CD14-positive monocyte (primary cell): ENCODE data around the gene TGFA. TPM values are rescaled to one million over a fixed set of nuclear protein-coding genes. Genes with fewer than 3 reads are reported as not detected.

Source experiments
- DNase-seq, 3 donors: peaks; one replicate each; pipeline ENCODE4 v3.0.0-alpha.2; 2011 to 2022
- H2AFZ ChIP-seq: 2 replicates; pipeline ENCODE4 v1.6.0; 2012; ENCODE audit warnings: mild to moderate bottlenecking, low read depth, low read length, inconsistent platforms; ENCODE audit not compliant: insufficient read depth, poor library complexity, severe bottlenecking
- H3K27ac ChIP-seq, 2 donors: 1 replicate in 1 of 2; 2 replicates in 1 of 2; pipeline ENCODE4 v1.5.1; 2012 to 2013; ENCODE audit warnings: low read length in 2 of 2, control low read depth in 1 of 2, inconsistent platforms in 1 of 2, low read depth in 1 of 2, mild to moderate bottlenecking in 1 of 2
- H3K27me3 ChIP-seq, 2 donors: one replicate each; pipeline versions ENCODE4 v1.6.0 to v1.6.1; 2011 to 2013; ENCODE audit warnings: low read length in 2 of 2; ENCODE audit not compliant: control insufficient read depth in 2 of 2, insufficient read depth in 2 of 2
- H3K36me3 ChIP-seq, 2 donors: replicated peaks in 1 of 2; 1 replicate in 1 of 2; 2 replicates in 1 of 2; pipeline versions ENCODE4 v1.5.1 to v1.6.1; 2012 to 2013; ENCODE audit warnings: low read length in 2 of 2, control low read depth in 1 of 2, inconsistent platforms in 1 of 2, mild to moderate bottlenecking in 1 of 2; ENCODE audit not compliant: insufficient read depth in 2 of 2, control insufficient read depth in 1 of 2
- H3K4me1 ChIP-seq, 2 donors: 1 replicate in 1 of 2; 2 replicates in 1 of 2; pipeline versions ENCODE4 v1.5.1 to v1.6.1; 2012 to 2013; ENCODE audit warnings: low read length in 2 of 2, control low read depth in 1 of 2, inconsistent platforms in 1 of 2, mild to moderate bottlenecking in 1 of 2, moderate library complexity in 1 of 2; ENCODE audit not compliant: insufficient read depth in 2 of 2, control insufficient read depth in 1 of 2
- H3K4me2 ChIP-seq: replicated peaks from 2 replicates; pipeline ENCODE3; 2012; ENCODE audit warnings: low read length, moderate library complexity, mild to moderate bottlenecking; ENCODE audit not compliant: poor library complexity, severe bottlenecking; ENCODE audit errors: extremely low read depth
- H3K4me3 ChIP-seq, 3 experiments: fragments of 200-600 bp in 1 of 3; sonication (generic) in 1 of 3; replicated peaks in 1 of 3; 1 replicate in 2 of 3; 2 replicates in 1 of 3; pipeline ENCODE4 v1.5.1; 2011 to 2013; ENCODE audit warnings: low read length in 3 of 3, mild to moderate bottlenecking in 3 of 3, control low read depth in 2 of 3, low read depth in 2 of 3, inconsistent platforms in 1 of 3, moderate library complexity in 1 of 3
- H3K79me2 ChIP-seq: 2 replicates; pipeline ENCODE4 v1.6.0; 2012; ENCODE audit warnings: mild to moderate bottlenecking, control low read depth, inconsistent platforms, low read length, moderate library complexity; ENCODE audit not compliant: insufficient read depth
- H3K9ac ChIP-seq: 2 replicates; pipeline ENCODE4 v1.6.0; 2017; ENCODE audit warnings: low read length, mild to moderate bottlenecking; ENCODE audit not compliant: insufficient read depth, poor library complexity, severe bottlenecking
- H3K9me3 ChIP-seq, 2 donors: replicated peaks in 1 of 2; 1 replicate in 1 of 2; 2 replicates in 1 of 2; pipeline versions ENCODE4 v1.5.1 to v1.6.1; 2012 to 2013; ENCODE audit warnings: low read length in 2 of 2, control low read depth in 1 of 2; ENCODE audit not compliant: control insufficient read depth in 1 of 2, insufficient read depth in 1 of 2
- H4K20me1 ChIP-seq: 2 replicates; pipeline ENCODE4 v1.6.0; 2012; ENCODE audit warnings: mild to moderate bottlenecking, low read length, control low read depth, moderate library complexity; ENCODE audit not compliant: insufficient read depth
- H3K27ac Mint-ChIP-seq, 7 donors: one replicate each; pipeline ENCODE4 v1.8.0; 2020; ENCODE audit warnings: mild to moderate bottlenecking in 7 of 7, mixed read lengths in 7 of 7, moderate library complexity in 6 of 7, inconsistent platforms in 2 of 7
- H3K27me3 Mint-ChIP-seq, 3 donors: one replicate each; pipeline ENCODE4 v1.8.0; 2021 to 2022; ENCODE audit warnings: low read depth in 3 of 3, mild to moderate bottlenecking in 3 of 3, mixed read lengths in 3 of 3, moderate library complexity in 3 of 3, inconsistent platforms in 1 of 3
- H3K36me3 Mint-ChIP-seq, 2 donors: one replicate each; pipeline ENCODE4 v1.8.0; 2020; ENCODE audit warnings: mixed read lengths in 2 of 2, inconsistent platforms in 1 of 2, mild to moderate bottlenecking in 1 of 2
- H3K4me1 Mint-ChIP-seq: one replicate; pipeline ENCODE4 v1.8.0; 2020; ENCODE audit warnings: mild to moderate bottlenecking, mixed read lengths
- H3K4me3 Mint-ChIP-seq, 2 donors: one replicate each; pipeline ENCODE4 v1.8.0; 2020; ENCODE audit warnings: mild to moderate bottlenecking in 2 of 2, mixed read lengths in 2 of 2, moderate library complexity in 1 of 2
- H3K9me3 Mint-ChIP-seq, 7 donors: one replicate each; pipeline ENCODE4 v1.8.0; 2020 to 2022; ENCODE audit warnings: mixed read lengths in 7 of 7, mild to moderate bottlenecking in 6 of 7, moderate library complexity in 6 of 7, inconsistent platforms in 2 of 7
- WGBS: methylation state at CpG from one replicate; pipeline ENCODE4 v1.1.5; 2013; ENCODE audit warnings: missing lambda C conversion rate; ENCODE audit not compliant: insufficient coverage; 5-methylcytosine and 5-hydroxymethylcytosine counted together
- intact Hi-C, 2 donors: fragments of 100-400 bp; cut with micrococcal nuclease; formaldehyde crosslinking; loops; one replicate each; pipeline versions ENCODE4 v1.15.0 to v1.15.1; 2023
- polyA plus RNA-seq, 3 donors: library from polyadenylated mRNA; depleted of rRNA in 1 of 3; unstranded in 2 of 3; stranded (reverse) in 1 of 3; fragments of 300-500 nt in 2 of 3; fragments of >200 nt in 1 of 3; fragmentation: Illumina TruSeq in 2 of 3; gene quantifications; 1 replicate in 2 of 3; 2 replicates in 1 of 3; pipeline ENCODE4 v1.2.3, GENCODE V29; 2012 to 2021
- TF ChIP-seq, protein P1 (sequence below): fragments of 200-600 bp; IDR thresholded peaks from one replicate; pipeline ENCODE4 v1.8.0; 2022; ENCODE audit warnings: antibody characterized with exemption, mild to moderate bottlenecking

Gene TGFA
- polyA plus RNA-seq, 3 donors = 1.7 to 2.5 (median 1.7) TPM

DNA sequence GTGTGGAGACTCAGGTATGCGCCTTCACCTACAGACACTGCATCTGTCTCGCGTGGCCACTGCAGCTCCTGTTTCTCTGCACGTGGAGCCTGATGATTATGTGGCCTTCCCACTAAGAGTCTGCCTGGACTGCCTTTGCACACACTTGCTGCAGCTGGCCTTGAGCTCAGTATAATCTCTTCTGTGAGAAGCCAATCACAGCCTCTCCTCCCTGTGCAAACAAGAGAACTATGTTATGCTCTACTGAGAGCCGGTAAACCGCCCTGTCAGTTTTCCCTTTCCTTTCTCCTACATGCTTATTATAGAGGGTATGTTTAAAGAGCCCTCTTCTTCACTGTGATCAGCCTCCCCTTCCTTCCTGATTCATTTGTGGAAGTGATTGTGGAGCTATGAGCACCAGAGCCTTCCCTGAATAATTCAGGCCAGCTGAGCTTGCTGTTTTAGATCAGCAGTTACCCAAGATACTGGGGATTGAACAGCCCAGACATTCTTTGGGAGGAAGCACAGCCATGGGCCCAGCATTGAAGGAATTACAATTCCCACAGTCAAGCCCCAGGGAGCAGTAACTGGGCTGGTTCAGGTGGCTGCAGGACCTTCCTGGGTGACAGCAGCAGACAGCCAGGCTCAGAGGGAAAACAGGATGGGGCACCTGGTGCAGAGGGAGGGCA lies 3.7 kb upstream of the TGFA start:
- peaks cover 20% of the 10 kb centered on the region in 2 donors for H3K4me1 ChIP-seq
- Mint-ChIP-seq H3K4me1 (peaks cover 19% of the 10 kb centered on the region), H3K4me3 (no peak overlapping the region), H3K27ac (peak overlapping the region in 1 of 7 donors; percentile 46), H3K9me3 (peaks cover 0 to 6% (median 4%) of the 10 kb centered on the region in 7 donors), H3K36me3 (peaks cover 0 to 2% of the 10 kb centered on the region in 2 donors), H3K27me3 (peaks cover 29 to 47% (median 40%) of the 10 kb centered on the region in 3 donors)
- H3K79me2 ChIP-seq = no peaks in the 10 kb centered on the region
- H3K9ac ChIP-seq = no peak overlapping the region
- intact Hi-C loops = loop anchor here in 1 of 2 donors (10.0 kb wide), 1 partner anchor 63 kb away; no protein-coding TSS in a partner anchor
- no peak for DNase-seq
- H3K27me3 ChIP-seq = peaks cover 7 to 20% of the 10 kb centered on the region in 2 donors
- no peaks in the 10 kb centered on the region for H4K20me1 ChIP-seq
- TF ChIP-seq, protein P1, sequence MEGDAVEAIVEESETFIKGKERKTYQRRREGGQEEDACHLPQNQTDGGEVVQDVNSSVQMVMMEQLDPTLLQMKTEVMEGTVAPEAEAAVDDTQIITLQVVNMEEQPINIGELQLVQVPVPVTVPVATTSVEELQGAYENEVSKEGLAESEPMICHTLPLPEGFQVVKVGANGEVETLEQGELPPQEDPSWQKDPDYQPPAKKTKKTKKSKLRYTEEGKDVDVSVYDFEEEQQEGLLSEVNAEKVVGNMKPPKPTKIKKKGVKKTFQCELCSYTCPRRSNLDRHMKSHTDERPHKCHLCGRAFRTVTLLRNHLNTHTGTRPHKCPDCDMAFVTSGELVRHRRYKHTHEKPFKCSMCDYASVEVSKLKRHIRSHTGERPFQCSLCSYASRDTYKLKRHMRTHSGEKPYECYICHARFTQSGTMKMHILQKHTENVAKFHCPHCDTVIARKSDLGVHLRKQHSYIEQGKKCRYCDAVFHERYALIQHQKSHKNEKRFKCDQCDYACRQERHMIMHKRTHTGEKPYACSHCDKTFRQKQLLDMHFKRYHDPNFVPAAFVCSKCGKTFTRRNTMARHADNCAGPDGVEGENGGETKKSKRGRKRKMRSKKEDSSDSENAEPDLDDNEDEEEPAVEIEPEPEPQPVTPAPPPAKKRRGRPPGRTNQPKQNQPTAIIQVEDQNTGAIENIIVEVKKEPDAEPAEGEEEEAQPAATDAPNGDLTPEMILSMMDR = no peak
- no peaks in the 10 kb centered on the region for H3K9me3 ChIP-seq
- no peak overlapping the region for H3K4me2 ChIP-seq
- WGBS = 81% methylated on average over 4 of the region's 6 CpGs
- H3K36me3 ChIP-seq = no peaks in the 10 kb centered on the region
- H2AFZ ChIP-seq = no peak overlapping the region
- H3K27ac ChIP-seq = no peak overlapping the region
- H3K4me3 ChIP-seq = no peak overlapping the region

DNA sequence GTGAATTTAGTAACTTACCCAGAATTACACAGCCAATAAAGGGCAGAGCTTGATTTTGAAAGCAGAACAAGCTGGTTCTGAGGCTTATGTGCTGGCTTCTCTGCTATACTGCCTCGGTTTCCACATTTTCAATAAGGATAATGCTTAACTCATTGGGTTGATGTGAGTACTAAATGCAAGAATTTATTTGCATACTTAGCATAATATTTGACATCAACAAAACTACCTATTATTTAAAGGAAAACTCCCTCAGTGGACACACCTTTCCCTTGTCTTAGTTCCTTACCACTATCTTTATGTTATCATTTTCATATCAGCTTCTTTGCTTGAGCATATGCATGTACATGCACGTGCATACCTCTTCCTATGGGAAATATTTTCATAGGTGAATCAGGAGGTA lies 3.0 kb upstream of the TGFA start:
- TF ChIP-seq, protein P1 = no peak

More for the DNA sequence above, 3.0 kb upstream of the TGFA start:
- H2AFZ ChIP-seq = no peak overlapping the region
- H3K4me1 Mint-ChIP-seq = peaks cover 19% of the 10 kb centered on the region
- H3K27me3 ChIP-seq = peaks cover 14 to 27% of the 10 kb centered on the region in 2 donors
- no peak overlapping the region for H3K9ac ChIP-seq
- peaks cover 0 to 2% of the 10 kb centered on the region in 2 donors for H3K36me3 Mint-ChIP-seq
- no peak overlapping the region for H3K4me3 Mint-ChIP-seq
- peaks cover 35 to 54% (median 45%) of the 10 kb centered on the region in 3 donors for H3K27me3 Mint-ChIP-seq
- intact Hi-C loops = loop anchor here in 1 of 2 donors (10.0 kb wide), 1 partner anchor 62 kb away; no protein-coding TSS in a partner anchor
- H3K79me2 ChIP-seq = no peaks in the 10 kb centered on the region
- no peaks in the 10 kb centered on the region for H3K9me3 ChIP-seq
- no peak overlapping the region for H3K4me3 ChIP-seq
- H3K27ac Mint-ChIP-seq = no peak overlapping the region
- H3K4me2 ChIP-seq = no peak overlapping the region
- no peak overlapping the region for H3K27ac ChIP-seq
- no CpG with 5 or more reads among the region's 2 CpGs for WGBS
- no peaks in the 10 kb centered on the region for H4K20me1 ChIP-seq
- H3K9me3 Mint-ChIP-seq = peaks cover 0 to 6% (median 4%) of the 10 kb centered on the region in 7 donors
- peaks cover 21% of the 10 kb centered on the region in 2 donors for H3K4me1 ChIP-seq
- no peaks in the 10 kb centered on the region for H3K36me3 ChIP-seq
- no peak for DNase-seq
